HCT116 (cell line): Measurements from ENCODE around the gene ELK4. TPM values are rescaled to one million over a fixed set of nuclear protein-coding genes. Genes with fewer than 3 reads are reported as not detected.
A peak's percentile ranks its signal among the peaks of the same experiment; 100 is the strongest.

ENCODE experiments used
- ATAC-seq: fragments of 200-7000 bp; cut with Tn5 transposase; 2 replicates; pipeline ENCODE4 v1.9.1; 2020; ENCODE audit warnings: mild to moderate bottlenecking, moderate library complexity
- BruUV-seq: library from RNA; stranded (reverse); fragments of 400-500 nt; replicated peaks from 2 replicates; lab custom pipeline; 2021; lab: Mats Ljungman, UMichigan
- CTCF ChIA-PET: fragments of 300-600 bp; sonication (Branson Sonifier 250); formaldehyde crosslinking; loops from one replicate; lab custom pipeline; 2021; ENCODE audit warnings: antibody characterized with exemption; lab: Charles Lee
- POLR2A ChIA-PET: fragments of 300-600, 350-600 bp; sonication (Branson Sonifier 250); formaldehyde crosslinking; loops from one replicate; lab custom pipeline; 2021; ENCODE audit warnings: antibody characterized with exemption; lab: Charles Lee
- RAD21 ChIA-PET, 2 experiments: fragments of 300-600 bp; sonication (Branson Sonifier 250); formaldehyde crosslinking; loops; one replicate each; lab custom pipeline; 2023; ENCODE audit warnings: low total read pairs in 2 of 2; ENCODE audit not compliant: uncharacterized antibody in 2 of 2, unreplicated experiment in 2 of 2, low non-redundant PET in 1 of 2; lab: Charles Lee
- DNase-seq: peaks from one replicate; pipeline ENCODE4 v3.0.0-alpha.2; 2010; ENCODE audit warnings: low read depth, low spot score
- H2AFZ ChIP-seq: fragments of 200-600 bp; shearing (Covaris generic), sonication (generic); 2 replicates; pipeline ENCODE4 v1.6.1; 2017; ENCODE audit warnings: low read depth, mixed run types, mixed read lengths, antibody characterized with exemption, low read length; ENCODE audit not compliant: poor library complexity, severe bottlenecking
- H3K27ac ChIP-seq: 2 replicates; pipeline ENCODE4 v1.5.1; 2012; ENCODE audit warnings: low read depth, low read length
- H3K27me3 ChIP-seq: fragments of 200-600 bp; sonication (generic); 2 replicates; pipeline ENCODE4 v1.6.1; 2016; ENCODE audit warnings: mixed run types, low read length, mixed read lengths; ENCODE audit not compliant: insufficient read depth
- H3K36me3 ChIP-seq, 2 experiments: fragments of 200-500 bp in 1 of 2; fragments of 200-600 bp in 1 of 2; sonication (Bioruptor generic) in 1 of 2; sonication (generic) in 1 of 2; 2 replicates each; pipeline versions ENCODE4 v1.5.1 to v1.6.1; 2014 to 2016; ENCODE audit warnings: low read length in 2 of 2, inconsistent platforms in 1 of 2, mixed read lengths in 1 of 2, mixed run types in 1 of 2; ENCODE audit not compliant: insufficient read depth in 2 of 2, control insufficient read depth in 1 of 2
- H3K4me1 ChIP-seq, 2 experiments: fragments of 200-600 bp in 1 of 2; sonication (generic) in 1 of 2; 2 replicates each; pipeline versions ENCODE4 v1.5.1 to v1.6.1; 2012 to 2017; ENCODE audit warnings: low read length in 2 of 2, inconsistent platforms in 1 of 2, mild to moderate bottlenecking in 1 of 2, mixed read lengths in 1 of 2, mixed run types in 1 of 2, moderate library complexity in 1 of 2; ENCODE audit not compliant: insufficient read depth in 2 of 2, control insufficient read depth in 1 of 2
- H3K4me2 ChIP-seq: fragments of 200-600 bp; sonication (generic); 2 replicates; pipeline ENCODE4 v1.6.1; 2017; ENCODE audit warnings: mixed run types, low read length, mixed read lengths
- H3K4me3 ChIP-seq, 2 experiments: fragments of 200-600 bp in 1 of 2; sonication (generic) in 1 of 2; replicated peaks in 1 of 2; 2 replicates each; pipeline ENCODE4 v1.5.1; 2011 to 2016; ENCODE audit warnings: low read length in 2 of 2, control low read depth in 1 of 2, low read depth in 1 of 2, mild to moderate bottlenecking in 1 of 2, mixed read lengths in 1 of 2, mixed run types in 1 of 2
- H3K79me2 ChIP-seq: fragments of 200-600 bp; sonication (generic); 2 replicates; pipeline ENCODE4 v1.6.1; 2017; ENCODE audit warnings: mild to moderate bottlenecking, mixed run types, low read length, moderate library complexity, mixed read lengths; ENCODE audit not compliant: insufficient read depth
- H3K9ac ChIP-seq: fragments of 200-600 bp; sonication (generic); 2 replicates; pipeline ENCODE4 v1.6.1; 2016; ENCODE audit warnings: low read length, mixed read lengths
- H3K9me2 ChIP-seq: fragments of 200-600 bp; sonication (generic), shearing (Covaris generic); 2 replicates; pipeline ENCODE4 v1.6.1; 2017; ENCODE audit warnings: mixed run types, mild to moderate bottlenecking, moderate library complexity; ENCODE audit not compliant: insufficient read depth
- H3K9me3 ChIP-seq, 2 experiments: fragments of 200-500 bp in 1 of 2; fragments of 200-600 bp in 1 of 2; sonication (Bioruptor generic) in 1 of 2; sonication (generic) in 1 of 2; 2 replicates each; pipeline ENCODE4 v1.6.1; 2014 to 2017; ENCODE audit warnings: low read length in 2 of 2, mixed read lengths in 2 of 2, inconsistent platforms in 1 of 2, low read depth in 1 of 2, mild to moderate bottlenecking in 1 of 2, mixed run types in 1 of 2, moderate library complexity in 1 of 2; ENCODE audit not compliant: control insufficient read depth in 1 of 2, insufficient read depth in 1 of 2
- H4K20me1 ChIP-seq: fragments of 200-600 bp; sonication (generic), shearing (Covaris generic); 2 replicates; pipeline ENCODE4 v1.6.1; 2017; ENCODE audit warnings: mixed run types, mild to moderate bottlenecking, moderate library complexity; ENCODE audit not compliant: insufficient read depth
- CBX3 ChIP-seq: IDR thresholded peaks from 2 replicates; pipeline ENCODE4 v1.6.1; 2012; ENCODE audit warnings: low read depth
- CEBPB ChIP-seq: IDR thresholded peaks from 2 replicates; pipeline ENCODE4 v1.6.1; 2012; ENCODE audit warnings: low read depth
- CTCF ChIP-seq, 3 experiments: fragments of 200-600 bp in 1 of 3; sonication (generic) in 1 of 3; IDR thresholded peaks in 2 of 3; conservative IDR thresholded peaks in 1 of 3; 2 replicates each; pipeline ENCODE4 v1.5.1; 2012 to 2017; ENCODE audit warnings: low read depth in 2 of 3, low read length in 2 of 3, antibody characterized with exemption in 1 of 3, borderline replicate concordance in 1 of 3, control low read depth in 1 of 3, mild to moderate bottlenecking in 1 of 3, mixed read lengths in 1 of 3, mixed run types in 1 of 3, moderate library complexity in 1 of 3; ENCODE audit not compliant: insufficient read depth in 1 of 3
- EGR1 ChIP-seq: IDR thresholded peaks from 2 replicates; pipeline ENCODE4 v1.6.1; 2012; ENCODE audit warnings: low read depth
- ELF1 ChIP-seq: IDR thresholded peaks from 2 replicates; pipeline ENCODE4 v1.6.1; 2012; ENCODE audit warnings: low read depth, borderline replicate concordance
- EZH2 ChIP-seq: fragments of 200-600 bp; sonication (generic); IDR thresholded peaks from 2 replicates; pipeline ENCODE4 v1.6.1; 2017; ENCODE audit warnings: antibody characterized with exemption, mixed run types
- EZH2phosphoT487 ChIP-seq: fragments of 200-600 bp; IDR thresholded peaks from 2 replicates; pipeline ENCODE4 v1.6.1; 2018; ENCODE audit warnings: antibody characterized with exemption, borderline replicate concordance
- FOSL1 ChIP-seq: IDR thresholded peaks from 2 replicates; pipeline ENCODE4 v1.6.1; 2012; ENCODE audit warnings: low read depth
- JUND ChIP-seq: IDR thresholded peaks from 2 replicates; pipeline ENCODE4 v1.6.1; 2012
- MAX ChIP-seq: IDR thresholded peaks from 2 replicates; pipeline ENCODE4 v1.6.1; 2012
- POLR2A ChIP-seq: IDR thresholded peaks from 2 replicates; pipeline ENCODE4 v1.7.0; 2011; ENCODE audit warnings: borderline replicate concordance; ENCODE audit not compliant: insufficient read depth, insufficient read length; ENCODE audit errors: extremely low read depth
- POLR2AphosphoS5 ChIP-seq: IDR thresholded peaks from 2 replicates; pipeline ENCODE4 v1.6.1; 2011; ENCODE audit warnings: mild to moderate bottlenecking, low read depth, low read length, moderate library complexity
- RAD21 ChIP-seq: IDR thresholded peaks from 2 replicates; pipeline ENCODE4 v1.6.1; 2012; ENCODE audit warnings: low read depth, mild to moderate bottlenecking
- SIN3A ChIP-seq: IDR thresholded peaks from 2 replicates; pipeline ENCODE4 v1.6.1; 2012; ENCODE audit warnings: low read depth
- SP1 ChIP-seq: IDR thresholded peaks from 2 replicates; pipeline ENCODE4 v1.6.1; 2012; ENCODE audit warnings: low read depth
- TCF7L2 ChIP-seq: IDR thresholded peaks from 2 replicates; pipeline ENCODE4 v1.7.0; 2011; ENCODE audit warnings: borderline replicate concordance, inconsistent platforms; ENCODE audit not compliant: insufficient read depth, insufficient read length; ENCODE audit errors: extremely low read depth
- YY1 ChIP-seq: IDR thresholded peaks from 2 replicates; pipeline ENCODE4 v1.6.1; 2011; ENCODE audit warnings: low read length, low read depth, moderate library complexity, mild to moderate bottlenecking; ENCODE audit not compliant: insufficient replicate concordance; ENCODE audit errors: extremely low read depth
- ZFX ChIP-seq: fragments of 450-650 bp; IDR thresholded peaks from 2 replicates; pipeline ENCODE4 v1.6.1; 2017
- ZNF274 ChIP-seq: fragments of 200-500 bp; sonication (Bioruptor generic); IDR thresholded peaks from 2 replicates; pipeline ENCODE4 v1.6.1; 2014; ENCODE audit warnings: mild to moderate bottlenecking, low read depth, low read length, inconsistent platforms
- intact Hi-C: fragments of 100-400 bp; cut with micrococcal nuclease; formaldehyde crosslinking; loops from 2 replicates; pipeline ENCODE4 v1.10.0; 2022
- total RNA-seq: library from RNA; stranded (reverse); gene quantifications from one replicate; pipeline ENCODE4 v1.2.1, GENCODE V29; 2021; ENCODE audit not compliant: unreplicated experiment
- TF ChIP-seq, protein P1 (sequence below): IDR thresholded peaks from 2 replicates; pipeline ENCODE4 v1.6.1; 2011; ENCODE audit warnings: mild to moderate bottlenecking, low read length, moderate library complexity; ENCODE audit not compliant: insufficient replicate concordance; ENCODE audit errors: extremely low read depth
- TF ChIP-seq, protein P2 (sequence below): IDR thresholded peaks from 2 replicates; pipeline ENCODE4 v1.6.1; 2012

The ELK4 gene
- total RNA-seq, 1 experiment from 2014 or later = 46.2 TPM

DNA sequence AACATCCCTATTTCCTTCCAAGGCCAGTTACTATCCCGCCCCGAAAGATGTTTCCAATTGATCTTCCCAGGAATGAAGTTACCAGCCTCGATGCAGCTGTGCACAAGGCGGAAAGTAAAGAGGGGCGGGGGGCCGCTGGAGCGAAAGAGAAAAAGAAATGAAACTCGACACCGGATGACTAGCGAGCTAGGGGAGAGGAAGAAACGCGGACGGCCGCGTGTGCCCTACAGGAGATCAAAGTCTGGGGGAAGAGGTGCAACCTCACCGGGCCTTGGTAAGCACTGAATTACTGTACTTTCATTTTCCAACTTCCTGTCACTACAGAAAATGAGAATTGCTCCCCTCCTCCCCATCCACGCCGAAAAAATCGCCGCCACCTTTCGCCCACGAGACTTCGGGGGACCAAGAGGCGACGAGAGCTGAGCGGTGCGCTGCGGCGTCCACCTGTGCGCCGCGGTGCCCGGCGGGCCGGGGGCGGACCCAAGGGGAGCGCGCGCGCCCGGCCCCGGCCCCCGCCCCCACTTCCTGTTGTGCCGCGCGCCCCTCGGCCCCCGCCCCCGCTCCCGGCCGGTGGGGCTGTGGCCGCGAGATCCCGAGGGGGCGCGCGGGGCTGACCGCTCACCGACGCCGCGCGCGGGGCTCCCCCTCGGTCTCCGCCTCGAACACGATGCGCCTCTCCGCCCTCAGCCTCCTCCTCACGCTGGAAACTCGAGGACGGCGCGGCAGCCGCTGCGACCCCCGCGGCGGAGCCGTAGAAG is 622 bp downstream of the ELK4 start:
- no peaks in the 10 kb centered on the region for H3K9me3 ChIP-seq
- peaks cover 0 to 3% of the 10 kb centered on the region in 2 experiments; a peak in 2 of 4 replicates for H3K36me3 ChIP-seq
- ChIA-PET RAD21 (interaction anchor here in 1 of 2 experiments (1.3 kb wide), 1 partner anchor 40 kb away, joined by 4 read pairs; no protein-coding TSS in a partner anchor), CTCF (interaction anchor here (1.1 to 2.7 kb wide), 3 partner anchors 40 to 358 kb away, joined by 3 to 21 read pairs (median 5); no protein-coding TSS in a partner anchor), POLR2A (interaction anchor here (1.2 to 2.0 kb wide), 9 partner anchors 11 to 118 kb away, joined by 3 to 6 read pairs (median 4); no protein-coding TSS in a partner anchor)
- H3K4me1 ChIP-seq = peaks cover 14 to 16% of the 10 kb centered on the region in 2 experiments; a peak in 3 of 4 replicates
- peak overlapping the region; percentile 96 for H3K27ac ChIP-seq
- H3K27me3 ChIP-seq = no peaks in the 10 kb centered on the region
- intact Hi-C loops = loop anchor here (10.0 kb wide), 1 partner anchor 356 kb away; no protein-coding TSS in a partner anchor
- peaks cover 48% of the 10 kb centered on the region for H3K79me2 ChIP-seq
- BruUV-seq = TSS peak; percentile 58
- ATAC-seq (peak; percentile 80), DNase-seq (peak; percentile 43)
- H3K9ac ChIP-seq = peak overlapping the region; percentile 88
- H4K20me1 ChIP-seq = no peaks in the 10 kb centered on the region
- no peak overlapping the region for H2AFZ ChIP-seq
- H3K9me2 ChIP-seq = no peaks in the 10 kb centered on the region
- H3K4me2 ChIP-seq = peak overlapping the region; percentile 80
- H3K4me3 ChIP-seq = peak overlapping the region; percentile 63 to 88
- no peak for TF ChIP-seq EZH2phosphoT487
- TF ChIP-seq ZNF274 = no peak
- TF ChIP-seq CTCF (IDR thresholded peaks at IDR 0.05 in 2 of 3, conservative IDR thresholded peaks at IDR 0.05 in 1 of 3; ENCODE audit: borderline replicate concordance in 1 of 3, insufficient read depth in 1 of 3, low read depth in 2 of 3, low read length in 2 of 3) = no peak
- TF ChIP-seq CBX3 = no peak
- no peak for TF ChIP-seq YY1
- TF ChIP-seq TCF7L2 = peak; percentile 90
- peak; percentile 54 for TF ChIP-seq POLR2A
- peak; percentile 74 for TF ChIP-seq MAX
- peak; percentile 77; the same call in 1 of the 2 replicates for TF ChIP-seq ZFX
- no peak for TF ChIP-seq EZH2
- no peak for TF ChIP-seq SIN3A
- TF ChIP-seq FOSL1 = no peak
- no peak; the same call in 1 of the 2 replicates for TF ChIP-seq SP1
- no peak for TF ChIP-seq RAD21
- TF ChIP-seq JUND = no peak
- TF ChIP-seq ELF1 = no peak
- TF ChIP-seq, protein P1, sequence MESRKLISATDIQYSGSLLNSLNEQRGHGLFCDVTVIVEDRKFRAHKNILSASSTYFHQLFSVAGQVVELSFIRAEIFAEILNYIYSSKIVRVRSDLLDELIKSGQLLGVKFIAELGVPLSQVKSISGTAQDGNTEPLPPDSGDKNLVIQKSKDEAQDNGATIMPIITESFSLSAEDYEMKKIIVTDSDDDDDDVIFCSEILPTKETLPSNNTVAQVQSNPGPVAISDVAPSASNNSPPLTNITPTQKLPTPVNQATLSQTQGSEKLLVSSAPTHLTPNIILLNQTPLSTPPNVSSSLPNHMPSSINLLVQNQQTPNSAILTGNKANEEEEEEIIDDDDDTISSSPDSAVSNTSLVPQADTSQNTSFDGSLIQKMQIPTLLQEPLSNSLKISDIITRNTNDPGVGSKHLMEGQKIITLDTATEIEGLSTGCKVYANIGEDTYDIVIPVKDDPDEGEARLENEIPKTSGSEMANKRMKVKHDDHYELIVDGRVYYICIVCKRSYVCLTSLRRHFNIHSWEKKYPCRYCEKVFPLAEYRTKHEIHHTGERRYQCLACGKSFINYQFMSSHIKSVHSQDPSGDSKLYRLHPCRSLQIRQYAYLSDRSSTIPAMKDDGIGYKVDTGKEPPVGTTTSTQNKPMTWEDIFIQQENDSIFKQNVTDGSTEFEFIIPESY = peak; percentile 19
- TF ChIP-seq, protein P2, sequence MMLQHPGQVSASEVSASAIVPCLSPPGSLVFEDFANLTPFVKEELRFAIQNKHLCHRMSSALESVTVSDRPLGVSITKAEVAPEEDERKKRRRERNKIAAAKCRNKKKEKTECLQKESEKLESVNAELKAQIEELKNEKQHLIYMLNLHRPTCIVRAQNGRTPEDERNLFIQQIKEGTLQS = no peak
- no peak for TF ChIP-seq CEBPB
- no peak; the same call in 1 of the 2 replicates for TF ChIP-seq EGR1
- TF ChIP-seq POLR2AphosphoS5 = peak; percentile 82
